ENCODE data around the gene DIS3L2. TPM values are rescaled to one million over a fixed set of nuclear protein-coding genes. Genes with fewer than 3 reads are reported as not detected.

DIS3L2 gene
- total RNA-seq, 6 experiments from 2014 or later: 18.2 to 23.6 (median 21.6) TPM

GRCh38 chr2:231992888-231993287 is 31.4 kb downstream of the DIS3L2 start:
- no peaks in the 10 kb centered on the region for H3K27me3 Mint-ChIP-seq (ENCODE audit: insufficient read depth)
- H3K36me3 Mint-ChIP-seq (ENCODE audit: low read depth): no peaks in the 10 kb centered on the region
- no peak overlapping the region for H3K27ac Mint-ChIP-seq
- H3K9me3 Mint-ChIP-seq: no peaks in the 10 kb centered on the region
- no peak overlapping the region for H3K4me3 Mint-ChIP-seq
- TF ChIP-seq CTCF (IDR thresholded peaks at IDR 0.05): no peak
- no peak for DNase-seq
- peaks cover 30% of the 10 kb centered on the region for H3K4me1 Mint-ChIP-seq (ENCODE audit: low read depth)

GRCh38 chr2:231996797-231997540 is 35.5 kb downstream of the DIS3L2 start:
- Mint-ChIP-seq H3K4me3 (no peak overlapping the region), H3K27me3 (ENCODE audit: insufficient read depth) (no peaks in the 10 kb centered on the region), H3K4me1 (ENCODE audit: low read depth) (peaks cover 16% of the 10 kb centered on the region), H3K9me3 (no peaks in the 10 kb centered on the region), H3K36me3 (ENCODE audit: low read depth) (no peaks in the 10 kb centered on the region), H3K27ac (no peak overlapping the region)
- no peak for TF ChIP-seq CTCF (IDR thresholded peaks at IDR 0.05)
- DNase-seq: no peak

- H3K4me3 Mint-ChIP-seq: no peak overlapping the region
- no peaks in the 10 kb centered on the region for H3K36me3 Mint-ChIP-seq (ENCODE audit: low read depth)
- no peak for DNase-seq
- H3K27me3 Mint-ChIP-seq (ENCODE audit: insufficient read depth): no peaks in the 10 kb centered on the region
- H3K9me3 Mint-ChIP-seq: no peaks in the 10 kb centered on the region
- H3K4me1 Mint-ChIP-seq (ENCODE audit: low read depth): peaks cover 6% of the 10 kb centered on the region; the same call in 1 of the 2 replicates
- H3K27ac Mint-ChIP-seq: no peak overlapping the region
- no peak for TF ChIP-seq CTCF (IDR thresholded peaks at IDR 0.05)
Observed at GRCh38 chr2:231998046-231998445, 36.5 kb downstream of the DIS3L2 start.

GRCh38 chr2:232000439-232000838 is 38.9 kb downstream of the DIS3L2 start:
- DNase-seq: no peak
- Mint-ChIP-seq H3K27ac (no peak overlapping the region), H3K27me3 (ENCODE audit: insufficient read depth) (no peaks in the 10 kb centered on the region; the same call in 1 of the 2 replicates), H3K36me3 (ENCODE audit: low read depth) (no peaks in the 10 kb centered on the region), H3K4me1 (ENCODE audit: low read depth) (peaks cover 6% of the 10 kb centered on the region; the same call in 1 of the 2 replicates), H3K9me3 (no peaks in the 10 kb centered on the region), H3K4me3 (no peak overlapping the region)
- no peak for TF ChIP-seq CTCF (IDR thresholded peaks at IDR 0.05)

GRCh38 chr2:232001073-232001472 is 39.6 kb downstream of the DIS3L2 start:
- DNase-seq: no peak
- Mint-ChIP-seq H3K9me3 (no peaks in the 10 kb centered on the region), H3K4me1 (ENCODE audit: low read depth) (peaks cover 6% of the 10 kb centered on the region; the same call in 1 of the 2 replicates), H3K4me3 (no peak overlapping the region), H3K27me3 (ENCODE audit: insufficient read depth) (no peaks in the 10 kb centered on the region; the same call in 1 of the 2 replicates), H3K27ac (no peak overlapping the region), H3K36me3 (ENCODE audit: low read depth) (0 out of 2 replicates have a peak, but pooled peaks cover under 1% of the 10 kb centered on the region)
- TF ChIP-seq CTCF (IDR thresholded peaks at IDR 0.05): no peak
